HG03342 (cell line): ENCODE results near the gene GALNT17.

ENCODE experiments used
- ATAC-seq: cut with Tn5 transposase; IDR thresholded peaks from one replicate; pipeline ENCODE4 v1.9.1; 2021; ENCODE audit warnings: mild to moderate bottlenecking, moderate library complexity; ENCODE audit not compliant: unreplicated experiment

The GALNT17 gene

DNA sequence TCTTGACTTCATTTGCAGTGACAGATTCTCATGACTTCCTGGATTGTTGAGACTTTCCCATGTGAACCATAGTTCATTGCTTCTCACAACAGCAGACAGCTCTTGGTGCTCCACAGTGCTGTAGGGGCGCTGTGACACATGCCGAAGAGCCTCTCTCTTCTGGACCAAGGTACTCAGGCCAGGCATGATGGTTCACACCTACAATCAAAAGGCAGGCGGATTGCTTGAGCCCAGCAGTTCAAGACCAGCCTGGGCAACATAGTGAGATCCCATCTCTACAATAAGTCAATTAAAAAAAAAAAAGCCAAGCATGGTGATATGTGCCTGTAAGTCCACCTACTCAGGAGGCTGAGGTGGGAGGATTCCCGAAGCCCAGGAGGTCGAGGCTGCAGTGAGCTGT is 354.5 kb downstream of the GALNT17 start:
- ATAC-seq = no peak

DNA sequence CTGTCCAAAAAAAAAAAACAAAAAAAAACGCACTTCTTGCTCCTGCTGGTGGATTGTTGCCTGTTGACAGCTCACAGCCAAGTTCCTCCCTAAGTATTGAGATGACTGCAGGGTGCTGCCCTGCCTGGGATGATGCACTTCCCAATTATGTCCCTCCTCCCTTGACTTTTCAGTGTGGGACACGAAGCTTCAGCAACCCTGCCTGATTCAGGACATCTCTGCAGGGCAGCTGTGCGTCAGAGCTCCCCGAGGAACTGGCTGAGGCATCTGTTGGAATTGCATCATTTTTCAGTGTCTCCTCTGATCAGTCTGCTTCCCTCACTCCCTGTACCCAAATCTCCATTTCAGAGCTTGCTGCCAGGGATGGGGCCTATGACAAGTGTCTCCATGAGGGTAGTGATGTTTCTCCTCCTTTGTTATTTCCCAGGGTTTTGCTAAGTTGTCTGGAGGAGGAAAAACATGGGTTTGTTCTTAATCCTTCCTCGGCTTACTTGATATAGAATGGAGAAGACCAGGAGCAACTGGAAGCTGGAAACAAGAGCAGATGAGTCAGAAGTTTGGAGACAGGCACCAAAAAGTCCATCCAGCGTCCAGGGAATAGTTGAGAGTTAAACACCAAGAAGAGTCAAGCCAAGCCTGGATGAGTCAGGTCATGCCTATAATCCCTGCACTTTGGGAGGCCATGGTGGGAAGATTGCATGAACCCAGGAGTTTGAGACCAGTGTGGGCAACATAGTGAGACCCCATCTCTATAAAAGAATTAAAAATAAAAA is 355.1 kb downstream of the GALNT17 start:
- ATAC-seq = no peak

GRCh38 chr7:71488308-71488707 is 356.4 kb downstream of the GALNT17 start:
- ATAC-seq = no peak

DNA sequence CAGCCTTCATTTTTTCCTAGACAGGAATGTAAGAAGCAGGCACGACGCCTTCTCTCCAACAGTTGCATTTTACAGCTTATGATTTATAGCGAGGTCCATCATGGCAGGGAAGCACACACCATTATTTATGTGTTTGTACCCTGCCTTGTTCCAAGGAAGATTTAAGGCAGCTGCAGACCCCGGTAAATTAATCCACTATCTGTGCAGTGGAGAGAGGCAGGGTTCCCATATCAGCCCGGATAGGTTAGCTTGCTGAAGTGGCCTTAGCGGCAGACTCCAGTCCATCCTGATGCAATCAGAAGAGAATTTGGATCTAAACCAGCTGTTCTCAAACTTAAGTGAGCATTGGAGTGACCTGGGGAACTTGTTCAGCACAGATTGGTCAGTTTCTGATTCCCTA is 359.4 kb downstream of the GALNT17 start:
- ATAC-seq = no peak

DNA sequence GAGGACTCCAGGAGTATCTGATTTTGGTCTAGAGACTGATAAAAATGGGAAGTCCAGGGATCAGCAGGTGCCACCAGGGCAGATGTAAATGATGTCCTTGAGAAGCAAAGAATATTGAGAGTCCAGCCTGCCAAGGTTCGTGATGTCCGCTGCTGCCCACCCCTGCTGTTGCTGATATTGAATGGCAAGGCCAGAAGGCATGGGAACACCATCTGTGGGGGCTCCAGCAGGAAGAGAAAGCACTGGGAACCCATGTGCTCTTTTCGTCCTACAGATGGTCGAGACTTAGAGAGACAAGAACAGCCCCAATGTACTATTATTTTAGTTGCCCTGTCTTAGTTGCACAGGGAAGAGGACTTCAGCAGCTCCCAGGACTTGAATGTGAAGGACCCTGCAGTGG is 363.9 kb downstream of the GALNT17 start:
- no peak for ATAC-seq

- no peak for ATAC-seq
Observed at GRCh38 chr7:71497256-71497946, 365.5 kb downstream of the GALNT17 start.

DNA sequence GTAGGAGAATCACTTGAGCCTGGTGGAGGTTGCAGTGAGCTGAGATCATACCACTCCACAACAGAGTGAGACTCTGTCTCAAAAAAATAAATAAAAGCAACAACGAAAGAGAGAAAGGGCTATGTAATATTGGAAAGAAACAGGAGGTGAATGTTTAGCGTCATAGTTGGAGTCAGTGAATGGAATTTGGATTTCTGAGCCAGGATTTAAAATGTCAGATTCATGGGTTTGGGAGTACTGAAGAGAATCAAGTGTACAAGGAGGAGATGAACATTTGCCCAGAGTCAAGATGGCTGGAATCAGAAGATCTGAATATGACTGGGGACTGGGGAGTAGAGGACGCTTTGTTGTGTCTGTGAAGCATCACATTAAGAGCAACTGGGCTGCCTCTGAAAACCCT is 366.4 kb downstream of the GALNT17 start:
- ATAC-seq = no peak

DNA sequence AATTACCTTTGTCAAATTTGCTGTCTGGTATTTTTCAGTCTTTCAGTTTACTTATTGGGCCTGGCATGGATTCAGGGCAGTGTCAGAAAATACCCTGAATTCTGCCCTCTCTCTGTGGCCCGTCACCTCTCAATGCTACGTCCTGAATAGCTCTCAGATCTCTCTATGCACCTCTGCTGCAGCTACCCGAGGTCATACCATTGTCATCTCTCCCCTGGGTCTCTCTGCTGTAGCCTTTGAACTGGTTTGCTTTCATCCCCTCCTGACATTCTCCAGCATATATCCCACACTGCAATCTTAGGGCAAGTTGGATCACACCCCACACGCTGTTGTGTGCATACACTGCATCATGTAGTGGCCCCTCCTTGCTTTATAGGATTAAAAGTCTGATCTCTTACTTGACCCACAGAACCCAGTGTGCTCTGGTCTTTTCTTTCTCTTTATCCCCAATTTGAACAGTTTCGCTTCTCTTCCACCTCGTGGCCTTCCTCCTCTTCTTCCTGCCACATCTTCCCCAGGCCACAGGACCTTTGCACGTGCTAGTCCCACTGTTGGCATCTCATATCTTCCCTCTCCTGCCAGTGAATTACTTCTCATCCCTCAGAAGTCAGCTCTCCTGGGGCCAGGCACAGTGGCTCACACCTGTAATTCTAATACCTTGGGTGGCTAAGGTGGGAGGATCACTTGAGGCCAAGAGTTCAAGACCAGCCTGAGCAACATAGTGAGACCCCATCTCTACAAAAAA is 372.9 kb downstream of the GALNT17 start:
- no peak for ATAC-seq

DNA sequence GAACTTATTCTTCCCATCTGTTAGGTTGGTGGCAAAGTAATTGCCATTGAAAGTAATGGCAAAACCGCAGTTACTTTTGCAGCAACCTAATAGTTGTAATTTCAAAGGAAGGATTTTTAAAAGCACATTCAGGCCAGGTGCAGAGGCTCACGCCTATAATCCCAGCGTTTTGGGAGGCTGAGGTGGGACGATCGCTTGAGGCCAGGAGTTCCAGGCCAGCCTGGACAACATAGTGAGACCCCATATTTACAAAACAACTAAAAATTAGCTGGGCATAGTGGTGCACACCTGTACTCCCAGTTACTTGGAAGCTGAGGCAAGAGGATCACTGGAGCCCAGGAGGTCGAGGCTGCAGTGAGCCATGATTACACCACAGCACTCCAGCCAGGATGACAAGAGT is 374.9 kb downstream of the GALNT17 start:
- ATAC-seq = no peak

DNA sequence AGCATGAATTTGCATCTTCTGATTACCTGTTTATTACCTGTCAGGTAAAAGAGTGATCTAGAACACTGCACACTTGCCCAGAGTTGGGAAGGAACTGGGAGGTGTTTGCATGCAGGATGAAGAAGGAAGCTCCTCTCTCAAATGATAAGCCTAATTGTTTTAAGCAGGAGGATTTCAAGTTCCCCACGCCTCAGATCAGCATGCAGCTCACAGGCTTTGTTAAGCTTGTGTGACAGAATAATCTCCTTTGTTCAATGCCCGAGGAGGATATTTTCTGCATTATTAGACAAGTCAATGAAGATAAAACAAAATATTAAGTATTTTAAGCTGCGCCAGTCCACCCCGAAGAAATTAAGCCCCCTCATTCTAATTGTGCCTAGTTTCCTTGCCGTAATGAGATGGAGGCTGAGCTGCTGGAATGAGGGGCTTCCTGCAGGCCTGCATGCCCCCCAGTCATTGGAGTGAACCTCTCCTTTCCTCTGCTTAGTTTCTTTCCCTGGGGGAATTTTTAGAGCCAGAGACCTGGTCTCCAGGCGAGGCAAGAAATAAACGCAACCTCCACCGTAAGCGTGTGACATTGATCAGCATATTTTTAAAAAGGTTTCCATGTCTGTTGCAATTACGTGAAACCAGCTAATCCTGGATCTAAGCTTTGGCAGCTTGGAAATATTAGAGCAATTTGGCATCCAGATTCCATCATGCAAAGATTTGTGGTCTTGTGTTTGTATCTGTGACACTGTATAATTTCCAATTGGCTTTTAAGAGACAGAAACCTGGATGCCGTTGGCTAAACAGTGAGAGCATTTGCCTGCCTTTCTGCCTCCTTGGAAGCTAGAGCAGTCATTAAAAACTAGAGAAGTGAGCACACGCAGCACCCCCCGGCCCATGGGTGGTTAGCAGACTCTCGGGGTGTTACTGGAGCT is 376.0 kb downstream of the GALNT17 start:
- ATAC-seq = no peak

- ATAC-seq = no peak
Observed at GRCh38 chr7:71509381-71509780, 377.4 kb downstream of the GALNT17 start.

GRCh38 chr7:71511361-71511807 is 379.4 kb downstream of the GALNT17 start:
- no peak for ATAC-seq

GRCh38 chr7:71517940-71518699 is 386.2 kb downstream of the GALNT17 start:
- ATAC-seq = no peak

DNA sequence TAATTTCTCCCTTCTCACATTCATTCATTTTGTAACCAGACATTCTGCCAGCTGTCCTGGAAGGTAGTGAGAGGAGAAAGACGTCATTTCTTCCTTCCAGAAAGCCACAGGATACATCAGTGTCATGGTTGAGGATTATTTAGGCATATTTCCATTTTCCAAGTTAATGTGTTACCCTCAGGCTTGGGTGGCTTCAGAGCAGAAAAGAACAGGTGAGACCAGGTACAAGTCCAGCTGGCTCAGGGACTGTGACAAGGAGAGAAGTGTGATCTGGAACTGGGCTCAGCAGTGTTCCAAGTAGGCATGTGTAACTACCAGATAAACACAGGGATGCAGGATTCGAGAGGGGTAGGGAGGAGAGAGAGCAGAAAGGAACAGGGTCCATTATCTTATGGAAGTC is 386.9 kb downstream of the GALNT17 start:
- ATAC-seq = no peak

DNA sequence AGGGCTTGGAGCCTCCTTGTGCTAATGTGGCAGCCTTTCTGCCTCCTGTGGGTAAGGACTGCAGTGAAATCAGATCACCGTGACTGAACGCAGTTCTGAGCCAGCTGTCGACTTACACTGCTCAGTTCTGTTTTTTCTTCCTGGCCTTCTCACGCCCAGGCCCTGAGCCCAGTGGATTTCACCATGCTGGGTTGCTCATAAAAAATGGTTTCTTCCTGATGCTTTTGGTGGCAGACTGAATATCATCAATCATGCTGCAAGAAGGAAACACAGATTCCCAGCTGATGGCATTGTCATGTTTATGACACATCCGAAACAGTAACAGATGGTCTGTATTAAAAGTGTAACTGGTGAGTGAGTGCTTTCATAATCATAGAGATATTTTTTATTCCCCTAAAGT is 389.6 kb downstream of the GALNT17 start:
- no peak for ATAC-seq

- no peak for ATAC-seq
Observed at GRCh38 chr7:71526106-71526505, 394.2 kb downstream of the GALNT17 start.

DNA sequence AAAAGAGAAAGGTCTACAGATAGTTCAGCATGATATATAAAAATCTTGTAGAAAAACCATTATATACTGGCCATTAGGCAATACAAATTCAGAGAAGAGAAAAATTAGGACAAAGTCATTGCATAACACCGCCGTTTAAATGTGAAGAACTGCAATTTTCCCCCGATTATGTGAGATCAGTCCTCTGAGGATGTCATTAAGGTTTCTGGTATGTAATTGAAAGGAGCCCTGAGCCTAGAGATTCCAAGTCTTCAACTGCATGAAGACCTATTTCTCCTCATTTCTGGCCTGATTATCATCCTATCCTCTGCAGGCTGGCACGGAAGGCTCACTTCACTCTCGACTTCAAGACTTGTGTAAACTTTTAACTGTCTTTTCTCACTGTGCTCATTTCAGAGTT is 395.3 kb downstream of the GALNT17 start:
- no peak for ATAC-seq

- no peak for ATAC-seq
Observed at GRCh38 chr7:71535616-71536015, 403.7 kb downstream of the GALNT17 start.

DNA sequence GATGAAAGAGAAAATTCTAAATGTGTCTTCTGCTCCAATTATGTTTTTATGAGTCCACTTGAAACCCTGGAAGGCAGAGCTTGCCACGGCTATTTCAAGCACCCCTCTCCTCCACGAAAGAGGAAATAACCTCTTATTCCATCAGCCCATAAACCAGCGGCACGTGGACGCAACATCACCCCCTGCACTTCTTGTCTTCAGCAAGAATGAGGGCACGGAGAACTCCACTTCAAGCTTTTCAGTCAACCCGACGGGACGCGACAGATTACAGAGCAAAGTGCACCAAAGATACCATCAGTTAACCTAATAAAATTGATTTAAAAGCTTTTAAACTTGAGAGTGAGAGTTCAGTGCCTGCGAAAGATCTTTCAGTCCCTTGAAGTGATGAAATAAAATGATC is 406.3 kb downstream of the GALNT17 start:
- no peak for ATAC-seq

DNA sequence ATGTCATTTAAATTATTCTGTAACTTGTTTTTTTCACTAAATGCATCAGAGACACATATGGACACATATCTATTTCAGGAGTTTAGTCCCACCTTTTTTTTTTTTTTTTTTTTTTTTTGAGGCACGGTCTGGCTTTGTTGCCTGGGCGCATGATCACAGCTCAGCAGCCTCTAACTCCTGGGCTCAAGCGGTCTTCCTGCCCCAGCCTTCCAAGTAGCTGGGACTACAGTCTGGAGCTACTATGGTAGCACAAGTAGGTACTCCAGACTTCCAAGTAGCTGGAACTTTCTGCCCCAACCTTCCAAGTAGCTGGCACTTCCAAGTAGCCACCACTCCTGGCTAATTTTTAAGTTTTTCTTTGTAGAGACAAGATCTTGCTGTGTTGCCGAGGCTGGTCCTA is 407.7 kb downstream of the GALNT17 start:
- no peak for ATAC-seq
